Astrocyte of the spinal cord (primary cell): ENCODE measurements around the gene ZNF592.

Source experiments
- DNase-seq: peaks from one replicate; pipeline ENCODE4 v3.0.0; 2011; ENCODE audit warnings: low read depth, low spot score
- H3K4me3 ChIP-seq: 2 replicates; pipeline ENCODE4 v1.5.1; 2011; ENCODE audit warnings: low read depth, mild to moderate bottlenecking, low read length, moderate library complexity
- CTCF ChIP-seq: IDR thresholded peaks from 2 replicates; pipeline ENCODE4 v1.5.1; 2012; ENCODE audit warnings: low read depth, mild to moderate bottlenecking, low read length, inconsistent platforms
- in situ Hi-C: cut with HindIII; loops from 2 replicates; pipeline ENCODE4 v1.10.0; 2017; ENCODE audit warnings: low sequenced_read_pairs

ZNF592 gene

GRCh38 chr15:84764585-84764984 is 16.2 kb downstream of the ZNF592 start:
- no peak for DNase-seq
- in situ Hi-C loops: no loop called here
- no peak for TF ChIP-seq CTCF

GRCh38 chr15:84764989-84765388 is 16.6 kb downstream of the ZNF592 start:
- DNase-seq: no peak

More at GRCh38 chr15:84764585-84764984, 16.2 kb downstream of the ZNF592 start:
- H3K4me3 ChIP-seq: no peak overlapping the region

GRCh38 chr15:84765675-84766074 is 17.3 kb downstream of the ZNF592 start:
- DNase-seq: no peak
- in situ Hi-C loops: no loop called here
- no peak overlapping the region for H3K4me3 ChIP-seq
- no peak for TF ChIP-seq CTCF

More at GRCh38 chr15:84764989-84765388, 16.6 kb downstream of the ZNF592 start:
- H3K4me3 ChIP-seq: no peak overlapping the region
- in situ Hi-C loops: no loop called here
- no peak for TF ChIP-seq CTCF

- no peak for DNase-seq
- in situ Hi-C loops: no loop called here
- no peak overlapping the region for H3K4me3 ChIP-seq
- TF ChIP-seq CTCF: no peak
These were observed 18.2 kb downstream of the ZNF592 start for GRCh38 chr15:84766461-84767035.

- no peak for TF ChIP-seq CTCF
- no peak for DNase-seq
- in situ Hi-C loops: no loop called here
- H3K4me3 ChIP-seq: no peak overlapping the region
These were observed 23.6 kb downstream of the ZNF592 start for GRCh38 chr15:84772031-84772430.

GRCh38 chr15:84772467-84772866 is 24.1 kb downstream of the ZNF592 start:
- in situ Hi-C loops: no loop called here
- TF ChIP-seq CTCF: no peak
- no peak for DNase-seq
- no peak overlapping the region for H3K4me3 ChIP-seq
